ENCODE data around the gene SNX8.

SNX8 gene

DNA sequence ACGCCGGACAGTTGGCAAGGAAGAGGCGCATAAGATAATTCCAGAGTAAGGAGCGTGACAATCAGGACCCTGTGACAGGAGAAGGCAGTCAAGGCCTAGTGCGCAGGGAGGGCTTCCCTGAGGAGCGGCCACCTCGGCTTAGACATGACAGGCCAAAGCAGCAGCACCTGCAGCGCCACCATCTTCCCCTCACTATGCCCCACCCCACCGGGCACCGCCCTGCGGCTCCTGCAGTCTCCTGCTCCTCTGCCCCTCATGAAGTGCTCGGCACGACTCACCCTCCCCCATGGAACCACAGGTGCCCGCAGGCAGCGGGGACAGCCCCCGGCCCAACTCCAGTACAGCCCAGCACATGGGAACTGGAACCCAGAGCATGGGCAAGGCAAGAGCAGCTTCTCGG lies 93.3 kb downstream of the SNX8 start:
- no peak for DNase-seq (ENCODE audit: low spot score)

DNA sequence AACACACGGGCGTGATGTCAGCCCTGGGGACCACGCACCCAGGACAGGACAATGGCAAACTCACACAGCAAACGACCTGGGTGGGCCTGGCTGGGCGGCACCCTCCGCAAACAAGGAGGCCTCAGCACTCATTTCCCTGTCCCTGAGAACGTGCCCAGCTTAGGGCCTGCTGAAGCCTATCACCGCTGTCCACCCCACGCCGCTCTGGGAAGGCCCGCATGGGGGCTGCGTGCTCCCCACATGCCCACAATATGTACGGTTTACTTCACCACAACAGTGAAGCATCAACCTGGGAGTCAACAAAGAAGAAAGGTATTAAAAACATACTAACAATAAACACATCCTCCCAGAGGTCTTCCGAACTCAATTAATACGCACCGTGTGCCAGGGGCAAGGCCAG lies 93.7 kb downstream of the SNX8 start:
- DNase-seq (ENCODE audit: low spot score) = no peak

DNA sequence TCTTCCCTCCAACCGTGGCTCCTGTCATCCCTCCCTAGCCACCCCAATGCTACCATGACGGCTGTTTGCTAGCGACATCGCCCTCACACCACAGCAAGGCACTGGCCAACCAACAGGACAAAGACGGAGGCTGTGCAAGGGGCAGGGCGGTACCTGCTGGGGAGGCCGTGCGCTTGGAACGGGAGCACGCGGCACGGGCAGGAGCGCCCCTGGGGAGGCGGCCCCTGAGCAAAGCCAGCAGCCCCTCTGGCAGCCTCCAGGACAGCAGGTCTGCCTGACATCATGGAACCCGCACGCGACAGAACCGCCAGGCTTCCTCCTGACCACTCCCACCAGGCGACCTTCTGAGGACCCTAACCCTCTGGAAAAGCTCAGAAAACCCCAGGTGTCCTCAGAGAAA lies 94.2 kb downstream of the SNX8 start:
- DNase-seq (ENCODE audit: low spot score) = no peak

DNA sequence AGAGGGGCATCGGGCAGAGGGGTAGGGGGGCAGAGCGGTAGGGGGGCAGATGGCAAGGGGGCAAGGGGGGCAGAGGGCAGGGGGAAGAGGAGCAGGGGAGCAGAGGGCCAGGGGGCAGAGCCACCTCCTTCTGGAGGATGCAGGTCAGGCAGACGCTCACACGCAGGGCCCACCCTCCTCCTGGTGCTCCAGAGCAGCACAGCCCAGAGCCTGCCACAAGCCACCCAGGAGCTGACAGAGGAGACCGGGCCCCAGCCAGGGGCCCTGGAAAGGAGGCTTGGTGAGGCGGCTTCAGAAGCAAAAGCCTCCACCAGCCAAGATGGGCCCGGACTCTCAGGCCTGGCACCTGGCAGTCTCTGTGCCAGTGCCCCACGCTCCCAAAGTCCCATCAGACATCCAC lies 94.6 kb downstream of the SNX8 start:
- DNase-seq (ENCODE audit: low spot score) = no peak

DNA sequence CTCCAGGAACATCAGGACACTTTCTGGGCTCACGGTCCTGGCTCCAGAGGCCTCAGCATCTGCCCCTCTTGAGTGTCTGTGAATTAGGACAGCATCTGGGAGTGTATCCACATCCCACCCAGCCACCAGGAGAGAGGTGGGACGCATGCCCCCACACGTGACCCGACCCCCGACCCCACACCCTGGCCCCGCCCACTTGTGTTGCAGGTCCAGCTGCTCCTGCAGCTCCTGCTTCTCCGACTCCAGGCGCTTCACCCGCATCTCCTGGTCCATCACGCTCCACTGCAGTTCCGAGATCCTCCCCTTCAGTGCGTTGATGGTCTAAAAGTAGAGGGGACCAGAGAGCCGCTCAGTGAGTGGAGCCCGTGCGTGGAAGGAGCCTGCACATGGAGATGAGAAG lies 95.1 kb downstream of the SNX8 start:
- DNase-seq (ENCODE audit: low spot score) = no peak

DNA sequence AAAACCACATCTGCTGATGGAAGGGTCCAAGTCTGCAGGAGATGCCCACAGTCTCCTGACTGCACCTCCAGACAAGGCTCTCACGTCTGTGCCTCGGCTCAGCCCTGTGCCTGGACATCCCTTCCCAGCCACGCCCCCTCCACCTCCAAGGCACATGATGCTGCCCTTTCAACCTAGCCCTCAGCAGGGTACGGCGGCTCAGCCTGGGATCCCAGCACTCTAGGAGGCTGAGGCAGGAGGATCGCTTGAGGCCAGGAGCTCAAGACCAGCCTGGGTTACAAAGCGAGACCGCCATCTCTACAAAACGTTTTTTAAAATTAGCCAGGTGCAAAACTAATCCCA lies 95.8 kb downstream of the SNX8 start:
- no peak for DNase-seq (ENCODE audit: low spot score)

DNA sequence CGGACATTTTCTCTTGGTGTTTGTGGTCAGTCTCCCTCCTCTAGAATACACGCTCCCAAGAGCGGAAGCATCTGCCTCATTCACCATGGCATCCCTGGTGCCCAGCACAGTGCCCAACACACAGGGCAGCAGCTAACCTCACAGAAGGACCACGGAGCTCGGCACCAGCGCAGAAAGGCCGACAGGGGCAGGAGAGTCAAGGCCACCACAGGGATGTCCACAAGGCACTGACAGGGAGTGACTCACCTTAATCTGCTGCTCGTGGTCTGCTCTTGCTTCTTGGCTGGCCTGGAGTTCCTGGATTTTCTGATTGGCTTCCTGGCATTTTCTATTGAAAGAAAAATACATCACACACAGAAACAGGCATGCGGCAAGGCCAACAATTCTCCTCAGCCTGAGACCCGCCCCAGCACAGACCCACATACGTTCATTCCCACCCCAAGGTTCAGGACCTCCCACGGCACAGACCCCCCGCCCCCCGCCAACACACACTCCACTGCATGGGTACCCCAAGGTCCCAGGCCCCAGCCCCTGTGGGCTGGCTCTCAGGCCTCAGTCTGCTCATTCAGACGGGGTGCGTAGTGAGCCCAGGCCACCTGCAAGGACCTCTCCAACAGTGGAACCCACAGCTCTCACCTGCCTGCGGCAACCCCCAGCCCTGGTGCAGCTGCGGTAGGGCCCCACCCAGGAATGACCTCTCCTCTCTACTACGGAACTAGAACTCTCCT lies 96.4 kb downstream of the SNX8 start:
- no peak for DNase-seq (ENCODE audit: low spot score)

DNA sequence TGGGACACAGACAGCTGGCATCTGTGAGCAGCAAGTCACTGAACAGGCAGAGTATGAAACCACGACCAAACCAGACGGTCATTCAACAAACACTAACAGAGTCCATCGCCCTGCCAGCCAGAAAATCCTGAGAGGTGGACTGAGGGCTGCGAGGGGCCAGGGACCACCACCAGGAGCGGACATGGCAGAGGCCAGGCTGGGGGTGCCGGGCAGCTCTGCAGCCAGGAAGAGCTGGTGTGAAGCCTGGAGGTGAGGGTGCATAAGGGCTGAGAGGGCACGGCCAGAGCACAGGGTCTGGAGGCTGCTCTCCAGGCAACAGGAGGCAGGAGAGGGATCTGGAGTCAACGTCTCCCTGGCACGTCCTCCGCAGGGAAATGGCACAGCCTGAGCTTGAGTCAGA lies 97.0 kb downstream of the SNX8 start:
- DNase-seq (ENCODE audit: low spot score) = no peak

DNA sequence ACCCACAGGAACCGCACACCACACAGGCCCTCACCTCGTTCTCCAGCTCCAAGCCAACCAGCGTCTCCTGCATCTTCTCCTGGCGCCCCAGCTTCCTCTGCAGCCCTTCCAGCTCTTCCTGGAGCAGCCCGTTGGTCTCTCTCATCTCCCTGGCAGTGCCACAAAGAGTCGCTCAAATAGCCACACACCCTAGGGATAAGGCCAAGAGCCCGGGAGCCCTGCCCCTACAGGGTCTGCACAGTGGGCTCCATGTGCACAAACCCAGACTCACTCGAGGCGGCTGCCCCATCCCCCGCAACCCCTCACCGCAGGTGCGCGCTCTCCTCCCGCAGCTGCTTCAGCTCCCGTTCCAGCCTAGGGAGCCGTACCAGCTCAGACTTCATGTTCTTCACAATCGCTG lies 98.4 kb downstream of the SNX8 start:
- DNase-seq (ENCODE audit: low spot score) = no peak

DNA sequence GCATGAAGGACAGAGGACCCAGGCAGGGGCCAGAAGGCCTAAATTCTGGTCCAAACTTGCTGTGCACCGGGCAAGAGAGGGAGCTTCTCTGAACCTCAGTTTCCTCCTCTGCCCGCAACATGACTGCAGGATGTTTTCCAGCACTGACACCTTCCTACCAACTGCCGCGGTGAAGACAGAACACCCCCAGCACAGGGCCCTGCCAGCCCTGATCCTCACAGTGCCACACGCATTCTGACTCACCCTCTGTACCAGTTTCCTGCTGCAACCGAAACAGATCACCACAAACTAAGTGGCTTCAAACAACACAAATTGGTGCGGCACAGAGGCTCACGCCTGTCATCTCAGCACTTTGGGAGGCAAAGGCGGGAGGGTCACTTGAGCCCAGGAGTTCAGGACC lies 99.6 kb downstream of the SNX8 start:
- DNase-seq (ENCODE audit: low spot score) = no peak

DNA sequence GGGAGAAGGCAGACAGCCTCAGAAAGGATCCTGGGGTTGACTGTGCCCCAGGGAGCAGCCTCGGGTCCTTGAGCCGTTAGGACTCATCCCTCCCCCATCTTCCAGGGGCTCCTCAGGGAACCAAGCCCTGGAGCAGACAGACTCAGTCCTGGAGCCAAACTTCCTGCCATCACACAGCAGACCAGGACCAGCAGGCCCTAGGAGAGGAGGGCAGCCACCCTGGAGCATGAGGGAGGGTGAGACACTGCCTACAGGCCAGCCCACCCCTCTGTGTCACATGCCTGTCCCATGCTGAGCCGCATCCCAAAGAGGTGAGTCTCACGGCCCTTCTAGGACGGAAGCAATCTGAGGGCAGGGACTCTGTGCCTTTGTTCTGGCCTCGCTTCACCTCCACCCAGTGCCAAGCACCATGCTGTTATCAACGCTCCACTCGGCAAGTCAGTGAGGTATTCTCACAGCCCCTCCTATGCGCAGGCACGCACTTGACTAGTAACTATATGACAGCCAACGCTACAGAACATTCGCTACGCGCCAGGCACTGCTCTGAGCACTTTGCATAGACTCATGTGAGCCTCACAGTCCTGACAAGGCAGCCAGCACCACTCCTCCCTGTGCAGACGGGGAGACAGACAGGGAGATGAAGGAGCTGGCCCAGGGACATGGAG lies 100.6 kb downstream of the SNX8 start:
- no peak for DNase-seq (ENCODE audit: low spot score)

DNA sequence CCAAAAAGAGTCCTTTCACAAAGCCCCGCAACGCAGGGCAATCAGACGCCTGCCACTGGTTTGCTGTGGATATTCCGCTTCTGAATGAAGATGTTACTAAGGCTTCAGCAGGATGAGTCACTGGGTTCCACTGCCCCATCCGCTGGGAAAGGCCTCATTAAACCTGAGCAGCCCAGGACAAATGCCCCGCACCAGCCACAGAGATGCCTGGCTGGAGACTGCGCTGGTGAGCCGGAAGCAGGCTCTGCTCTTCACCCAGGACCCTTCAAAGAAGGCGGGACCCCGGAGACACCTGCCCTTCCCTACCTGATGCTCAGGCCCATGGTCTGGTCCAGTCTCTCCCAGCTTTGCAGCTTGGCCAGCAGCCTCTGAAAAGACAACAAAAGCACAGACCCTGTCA lies 101.3 kb downstream of the SNX8 start:
- no peak for DNase-seq (ENCODE audit: low spot score)

DNA sequence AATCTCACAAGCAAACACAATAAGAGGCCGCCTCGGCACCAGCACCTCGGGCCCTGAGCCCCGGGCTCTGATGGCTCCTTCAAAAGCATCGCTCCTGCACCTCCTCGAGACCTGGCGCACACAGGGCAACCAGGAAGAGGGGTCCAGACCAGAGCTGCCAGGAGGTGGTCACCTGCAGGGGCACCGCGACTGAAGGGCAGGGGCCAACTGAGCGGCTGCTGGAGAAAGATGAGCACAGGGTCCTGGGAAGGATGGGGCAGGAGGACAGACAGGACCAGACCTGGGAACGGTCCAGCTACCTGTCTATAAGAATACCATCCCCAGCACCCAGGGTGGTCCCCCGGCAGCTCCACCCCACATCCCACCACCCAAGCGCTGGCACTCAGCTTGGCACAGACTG lies 102.3 kb downstream of the SNX8 start:
- DNase-seq (ENCODE audit: low spot score) = no peak

DNA sequence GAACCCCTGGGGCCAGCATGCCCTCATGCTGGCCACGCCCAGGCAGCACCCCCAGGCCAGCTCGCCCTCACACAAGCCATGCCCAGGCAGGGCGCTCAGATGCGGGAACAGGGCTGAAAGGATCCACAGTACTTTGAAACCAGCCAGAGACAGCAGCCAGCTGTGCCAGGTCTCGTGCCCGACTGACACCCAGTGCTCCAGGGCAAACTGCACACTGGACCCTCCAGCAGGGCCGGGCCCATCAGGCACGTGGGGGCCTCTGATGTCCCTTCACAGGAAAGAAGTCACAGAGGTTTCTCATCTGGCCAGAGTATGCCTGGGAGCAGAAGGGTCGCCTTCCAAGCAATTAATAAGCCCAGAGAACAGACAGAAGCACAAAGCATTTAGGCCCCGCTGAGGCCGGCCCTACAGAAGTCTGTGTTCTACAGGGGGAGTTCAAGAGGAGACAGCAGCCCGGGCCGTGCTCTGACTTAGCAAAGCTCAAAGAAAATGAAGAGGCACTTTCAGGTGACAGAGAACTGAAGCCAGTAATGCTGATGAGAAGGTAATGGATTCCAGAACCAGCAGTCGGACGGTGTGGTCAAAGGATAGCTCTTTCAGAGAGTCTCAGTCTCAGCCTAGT lies 102.9 kb downstream of the SNX8 start:
- DNase-seq (ENCODE audit: low spot score) = no peak

DNA sequence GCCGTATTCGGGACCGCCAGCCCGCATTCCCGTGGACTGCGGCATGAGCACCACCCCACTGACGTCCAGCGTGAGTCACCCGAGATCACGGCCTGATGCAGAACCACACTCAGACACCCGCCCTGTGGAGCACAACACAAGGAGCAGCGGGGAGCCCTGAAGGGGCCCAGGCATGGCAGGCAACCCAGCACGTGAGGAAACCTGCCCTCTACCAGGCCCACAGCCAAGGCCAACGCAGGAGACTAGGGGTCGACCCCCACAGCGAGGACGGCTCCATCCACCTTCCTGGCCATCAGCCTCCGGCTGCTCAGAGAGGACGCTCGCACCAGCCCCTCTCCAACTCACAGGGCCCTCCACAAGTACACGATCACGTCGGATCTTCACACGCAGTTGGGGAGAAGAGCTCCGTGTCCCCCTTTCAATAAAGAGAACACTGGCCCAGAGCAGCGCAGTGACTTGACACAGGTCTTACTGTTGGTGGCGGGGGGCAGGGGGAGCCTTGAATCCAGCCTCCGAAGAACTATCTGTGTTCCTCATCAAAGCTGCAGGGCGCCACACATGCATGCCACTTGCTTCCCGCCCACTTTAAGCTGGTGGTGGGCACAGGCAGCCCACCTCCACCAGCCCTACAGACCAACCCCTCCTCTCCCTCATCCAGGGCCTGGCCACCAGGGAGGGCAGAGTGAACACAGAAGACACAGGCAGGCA lies 103.5 kb downstream of the SNX8 start:
- DNase-seq (ENCODE audit: low spot score) = no peak

DNA sequence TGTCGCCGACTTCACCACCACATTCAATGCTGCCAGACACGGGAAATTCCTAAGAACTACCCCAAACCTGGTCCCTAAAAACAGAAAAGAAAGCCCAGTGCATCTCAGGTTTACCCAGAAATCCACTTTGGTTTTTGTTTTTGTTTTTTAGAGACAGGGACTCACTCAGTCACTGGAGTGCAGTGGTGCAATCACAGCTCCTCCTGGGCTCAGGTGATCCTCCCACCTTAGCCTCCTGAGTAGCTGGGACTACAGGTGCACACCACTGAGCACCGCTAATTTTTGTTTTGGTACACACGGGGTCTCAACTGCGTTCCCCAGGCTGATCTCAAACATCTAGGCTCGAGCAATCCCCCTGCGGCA lies 104.3 kb downstream of the SNX8 start:
- no peak for DNase-seq (ENCODE audit: low spot score)

DNA sequence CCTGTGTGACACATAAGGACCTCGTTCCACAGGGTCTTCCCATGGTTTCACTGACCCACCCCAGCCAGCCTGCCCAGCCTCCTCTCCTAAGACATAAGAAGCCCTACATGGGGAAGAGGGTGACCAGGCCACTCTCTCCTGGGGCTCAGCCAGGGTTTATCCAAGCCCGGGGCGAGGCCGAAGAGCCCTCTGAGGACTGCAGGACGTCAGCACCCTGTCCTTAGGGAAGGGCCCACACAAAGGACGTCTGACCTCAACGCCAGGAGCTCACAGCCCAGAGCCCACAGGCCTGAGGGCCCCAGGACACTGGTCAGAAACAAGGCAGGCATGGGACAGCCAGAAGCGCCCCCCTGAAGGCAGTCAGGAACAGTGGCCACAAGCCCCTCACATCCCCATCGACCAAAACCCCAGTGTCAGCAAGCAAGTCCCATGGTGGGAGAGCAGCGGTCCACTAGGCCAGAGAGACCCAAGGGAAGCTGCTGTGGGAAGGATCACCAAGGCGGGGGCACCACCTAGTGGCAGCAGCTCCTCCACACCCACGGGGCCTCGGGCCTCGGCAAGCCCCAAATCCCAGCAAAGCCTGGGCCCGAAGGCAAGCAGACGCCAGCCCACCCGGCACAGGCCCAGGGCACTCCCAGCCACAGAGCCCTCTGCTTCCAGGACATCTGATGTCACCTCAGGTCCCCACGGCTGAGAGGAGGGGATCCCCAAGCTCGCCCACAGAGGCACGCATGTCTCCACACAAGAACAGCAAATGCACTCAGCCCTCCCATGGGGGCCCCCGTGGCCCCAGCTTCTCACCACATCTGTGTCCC lies 104.9 kb downstream of the SNX8 start:
- peak; percentile 56 for DNase-seq (ENCODE audit: low spot score)

DNA sequence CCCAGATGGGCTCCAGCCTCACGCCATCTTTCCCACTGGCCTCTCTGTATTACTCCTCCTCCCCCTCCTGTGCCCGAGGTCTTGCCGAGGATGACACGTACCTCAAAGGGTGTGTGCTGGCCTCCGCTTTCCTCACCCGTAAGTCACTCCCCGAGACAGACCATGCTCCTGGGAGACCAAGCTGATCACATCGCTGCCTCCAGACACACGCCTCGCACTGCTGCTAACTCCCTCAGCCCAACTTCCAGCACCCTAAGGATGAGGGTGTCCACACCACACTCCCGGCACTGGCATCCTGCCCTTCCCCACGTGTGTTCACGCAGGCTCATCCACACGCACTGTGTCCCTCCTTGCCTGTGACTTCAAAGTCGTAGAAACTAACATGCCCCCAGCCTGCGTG lies 105.5 kb downstream of the SNX8 start:
- DNase-seq (ENCODE audit: low spot score) = no peak

DNA sequence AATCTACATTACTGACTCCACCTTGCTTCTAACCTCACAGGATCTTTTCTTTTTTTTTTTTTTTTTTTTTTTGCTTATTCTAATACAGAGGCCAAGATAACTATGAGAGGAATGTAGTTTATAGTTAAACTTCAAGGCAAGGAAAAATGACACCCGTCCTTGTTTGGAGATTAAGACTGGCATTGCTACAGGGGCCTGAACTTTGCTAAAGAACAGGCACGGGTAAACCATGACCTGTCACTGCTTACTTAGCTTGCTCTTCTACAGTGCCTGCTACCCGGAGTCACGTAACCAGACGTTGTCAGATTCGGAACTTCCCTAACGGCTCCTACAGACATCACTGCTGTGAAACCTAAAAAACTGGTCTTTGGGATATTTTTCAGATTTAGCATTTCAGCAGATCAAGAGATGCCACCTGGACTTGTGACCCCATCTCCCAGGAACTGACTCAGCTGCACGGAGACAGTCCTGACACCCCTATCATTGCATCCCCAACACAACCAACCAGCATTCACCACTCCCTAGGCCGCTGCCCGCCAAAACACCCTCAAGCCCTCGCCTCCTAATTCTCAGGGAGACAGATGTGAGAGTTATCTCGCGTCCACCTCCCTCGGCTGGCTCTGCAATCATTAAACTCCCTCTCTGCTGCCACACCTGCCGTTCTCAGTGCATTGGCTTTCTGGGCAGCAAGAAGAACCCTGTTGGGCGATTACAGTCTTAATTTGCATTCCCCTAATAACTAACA lies 109.0 kb downstream of the SNX8 start:
- peak; percentile 7 for DNase-seq (ENCODE audit: low spot score)

DNA sequence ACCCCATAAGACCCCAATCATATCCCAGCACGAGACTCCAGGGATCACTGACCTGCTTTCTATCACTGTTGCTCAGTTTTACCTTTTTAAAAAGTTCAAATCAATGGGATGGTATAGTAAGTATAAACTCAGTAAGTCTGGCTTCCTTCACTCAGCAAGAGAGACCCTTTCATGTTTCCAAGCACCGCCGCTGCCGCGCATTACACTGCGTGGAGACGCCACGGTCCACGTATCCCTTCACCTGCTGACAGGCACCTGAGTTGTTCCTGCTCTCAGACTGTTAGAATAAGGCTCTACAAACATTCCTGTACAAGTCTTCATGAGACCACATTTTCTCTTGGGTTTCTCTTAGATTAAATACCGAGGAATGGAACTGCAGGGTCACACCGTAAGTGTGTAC lies 109.8 kb downstream of the SNX8 start:
- no peak for DNase-seq (ENCODE audit: low spot score)

DNA sequence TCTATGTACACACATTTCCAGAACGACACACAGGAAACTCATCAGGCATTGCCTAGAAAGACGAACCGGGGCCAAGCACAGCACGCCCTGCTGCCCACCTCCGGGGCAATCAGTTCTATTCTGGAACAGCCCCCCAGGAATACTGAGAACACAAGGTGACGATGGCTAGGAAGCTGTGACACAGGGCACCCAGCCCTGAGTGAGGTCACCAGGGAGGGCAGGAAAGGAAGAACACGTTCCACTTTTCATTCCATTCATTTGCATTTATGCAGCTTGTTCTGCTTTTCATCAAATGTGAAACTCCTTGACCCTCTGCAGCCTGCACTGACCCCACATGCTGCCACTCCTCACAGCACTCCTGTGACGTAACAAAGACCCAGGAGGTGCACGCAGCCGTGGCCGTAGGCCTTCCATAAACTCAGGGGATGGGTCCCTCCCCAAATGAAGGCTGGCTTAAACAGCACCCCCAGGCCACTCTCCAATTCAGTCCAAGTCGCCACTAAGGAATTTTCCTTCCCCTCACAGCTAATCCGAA lies 110.4 kb downstream of the SNX8 start:
- no peak for DNase-seq (ENCODE audit: low spot score)
